CD4-positive, alpha-beta T cell treated with Interleukin-10 for 1 hour (primary cell): ENCODE measurements around the gene MAPKBP1.

Source experiments
- DNase-seq: peaks from one replicate; pipeline ENCODE4 v3.0.0-alpha.2; 2020

The MAPKBP1 gene

GRCh38 chr15:41810651-41811431 is 36.6 kb downstream of the MAPKBP1 start:
- DNase-seq: no peak

- DNase-seq: peak; percentile 79
Measured at GRCh38 chr15:41811432-41812195, 37.3 kb downstream of the MAPKBP1 start.

GRCh38 chr15:41812820-41813375 is 38.6 kb downstream of the MAPKBP1 start:
- DNase-seq: no peak

- DNase-seq: no peak
Measured at GRCh38 chr15:41813426-41813825, 39.1 kb downstream of the MAPKBP1 start.

GRCh38 chr15:41814534-41814933 is 40.2 kb downstream of the MAPKBP1 start:
- DNase-seq: no peak

GRCh38 chr15:41816788-41817187 is 42.5 kb downstream of the MAPKBP1 start:
- no peak for DNase-seq

- DNase-seq: no peak
Measured at GRCh38 chr15:41817327-41817726, 43.0 kb downstream of the MAPKBP1 start.

GRCh38 chr15:41817781-41818180 is 43.5 kb downstream of the MAPKBP1 start:
- no peak for DNase-seq

GRCh38 chr15:41819455-41820050 is 45.3 kb downstream of the MAPKBP1 start:
- DNase-seq: no peak

GRCh38 chr15:41820791-41821423 is 46.6 kb downstream of the MAPKBP1 start:
- DNase-seq: no peak

- no peak for DNase-seq
Measured at GRCh38 chr15:41821831-41822230, 47.5 kb downstream of the MAPKBP1 start.

GRCh38 chr15:41822471-41822870 is 48.2 kb downstream of the MAPKBP1 start:
- no peak for DNase-seq

- DNase-seq: no peak
Measured at GRCh38 chr15:41822957-41823356, 48.7 kb downstream of the MAPKBP1 start.

GRCh38 chr15:41823502-41823901 is 49.2 kb downstream of the MAPKBP1 start:
- no peak for DNase-seq

GRCh38 chr15:41824062-41824745 is 49.9 kb downstream of the MAPKBP1 start:
- no peak for DNase-seq

- DNase-seq: no peak
Measured at GRCh38 chr15:41825145-41825544, 50.9 kb downstream of the MAPKBP1 start.

GRCh38 chr15:41825572-41826535 is 51.6 kb downstream of the MAPKBP1 start:
- no peak for DNase-seq

- DNase-seq: no peak
Measured at GRCh38 chr15:41827290-41827879, 53.1 kb downstream of the MAPKBP1 start.

- peak; percentile 93 for DNase-seq
Measured at GRCh38 chr15:41827880-41828806, 53.9 kb downstream of the MAPKBP1 start, which contains the start of gene JMJD7. JMJD7 (plus strand) TSS chr15:41828092; CDS start chr15:41828125, 33 bp downstream.

- no peak for DNase-seq
Measured at GRCh38 chr15:41828807-41829141, 54.5 kb downstream of the MAPKBP1 start.
